GM21737 (cell line): ENCODE measurements around the gene ARHGEF28.

Experiments used
- ATAC-seq: cut with Tn5 transposase; IDR thresholded peaks from one replicate; pipeline ENCODE4 v1.9.1; 2021; ENCODE audit warnings: mild to moderate bottlenecking, moderate library complexity; ENCODE audit not compliant: unreplicated experiment

ARHGEF28 gene

GRCh38 chr5:73735032-73735734 is 109.2 kb downstream of the ARHGEF28 start:
- ATAC-seq, result no peak

GRCh38 chr5:73739650-73740049 is 113.7 kb downstream of the ARHGEF28 start:
- ATAC-seq, result no peak

- no peak for ATAC-seq
These were observed 114.3 kb downstream of the ARHGEF28 start for GRCh38 chr5:73740274-73740790.

- ATAC-seq, result no peak
These were observed 117.2 kb downstream of the ARHGEF28 start for GRCh38 chr5:73743161-73743560.

GRCh38 chr5:73745836-73746235 is 119.8 kb downstream of the ARHGEF28 start:
- ATAC-seq, result no peak

GRCh38 chr5:73746608-73747007 is 120.6 kb downstream of the ARHGEF28 start:
- no peak for ATAC-seq

- ATAC-seq, result no peak
These were observed 121.8 kb downstream of the ARHGEF28 start for GRCh38 chr5:73747696-73748380.

GRCh38 chr5:73748510-73749400 is 122.8 kb downstream of the ARHGEF28 start:
- ATAC-seq, result no peak

- no peak for ATAC-seq
These were observed 123.7 kb downstream of the ARHGEF28 start for GRCh38 chr5:73749485-73750270.

GRCh38 chr5:73751254-73751914 is 125.4 kb downstream of the ARHGEF28 start:
- ATAC-seq, result no peak

- ATAC-seq, result no peak
These were observed 128.3 kb downstream of the ARHGEF28 start for GRCh38 chr5:73754254-73754653.

- no peak for ATAC-seq
These were observed 131.4 kb downstream of the ARHGEF28 start for GRCh38 chr5:73757416-73757815.

- no peak for ATAC-seq
These were observed 133.8 kb downstream of the ARHGEF28 start for GRCh38 chr5:73759771-73760170.

- ATAC-seq, result no peak
These were observed 137.5 kb downstream of the ARHGEF28 start for GRCh38 chr5:73763300-73764032.

GRCh38 chr5:73764586-73764985 is 138.6 kb downstream of the ARHGEF28 start:
- no peak for ATAC-seq

- no peak for ATAC-seq
These were observed 139.0 kb downstream of the ARHGEF28 start for GRCh38 chr5:73764996-73765395.

- no peak for ATAC-seq
These were observed 140.9 kb downstream of the ARHGEF28 start for GRCh38 chr5:73766902-73767301.

- ATAC-seq, result no peak
These were observed 144.4 kb downstream of the ARHGEF28 start for GRCh38 chr5:73770172-73771025.
